Bronchial epithelial cell (primary cell): ENCODE results near the gene TIPIN. TPM values are rescaled to one million over a fixed set of nuclear protein-coding genes. Genes with fewer than 3 reads are reported as not detected.
A peak's percentile ranks its signal among the peaks of the same experiment; 100 is the strongest.

Experiments
- DNase-seq: peaks from one replicate; pipeline ENCODE4 v3.0.0-alpha.2; 2010; ENCODE audit warnings: low read depth
- FAIRE-seq: peaks from 2 replicates; lab custom pipeline; 2011; peaks lifted over from hg19 to GRCh38; lab: Jason Lieb, UNC
- H3K27me3 ChIP-seq: 2 replicates; pipeline ENCODE4 v1.5.1; 2011; ENCODE audit warnings: low read length; ENCODE audit not compliant: control insufficient read depth, insufficient read depth
- H3K36me3 ChIP-seq: 2 replicates; pipeline ENCODE4 v1.5.1; 2011; ENCODE audit warnings: low read length; ENCODE audit not compliant: control insufficient read depth, insufficient read depth
- H3K4me3 ChIP-seq: 2 replicates; pipeline ENCODE4 v1.5.1; 2011; ENCODE audit warnings: mild to moderate bottlenecking, low read depth, low read length, control low read depth
- total RNA-seq: library from RNA; depleted of rRNA; stranded (reverse); fragments of >200 nt; gene quantifications from 2 replicates; pipeline ENCODE4 v1.2.1, GENCODE V29; 2014
- TF ChIP-seq, protein P1 (sequence below): IDR thresholded peaks from 2 replicates; pipeline ENCODE4 v1.5.1; 2011; ENCODE audit warnings: mild to moderate bottlenecking, moderate library complexity, low read length, control low read depth, inconsistent platforms; ENCODE audit not compliant: insufficient read depth, severe bottlenecking

TIPIN gene
- total RNA-seq, 1 donor from 2014 or later = 10.5 TPM

DNA sequence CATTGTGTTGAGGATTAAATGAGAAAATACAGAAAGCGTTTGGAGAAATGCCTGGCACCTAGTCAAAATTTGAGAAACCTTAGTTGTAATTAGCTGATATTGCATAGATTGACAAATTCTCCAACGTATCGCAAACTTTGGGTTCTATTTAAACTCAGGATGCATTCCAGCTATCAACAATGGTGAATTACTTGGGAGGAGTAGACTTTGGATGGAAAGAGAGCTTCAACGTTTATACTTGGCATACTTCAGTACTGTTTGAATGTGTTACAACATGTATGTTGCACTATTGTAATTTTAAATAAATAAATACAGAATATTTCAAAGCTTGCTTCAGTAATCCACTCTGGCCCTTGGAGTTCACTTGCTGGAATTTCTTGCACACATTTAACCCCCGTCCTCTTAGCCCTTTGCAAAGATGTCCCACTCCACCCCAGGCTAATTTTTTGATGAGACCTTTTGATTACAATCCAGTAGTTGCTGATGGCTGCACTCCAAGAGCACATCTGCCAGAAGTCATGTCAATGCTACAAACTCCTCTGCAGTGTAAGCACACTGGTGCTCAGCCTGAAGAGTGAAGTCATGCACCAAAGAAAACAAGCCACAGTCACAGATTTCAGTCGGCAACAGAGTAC lies 67.8 kb downstream of the TIPIN start:
- TF ChIP-seq, protein P1, sequence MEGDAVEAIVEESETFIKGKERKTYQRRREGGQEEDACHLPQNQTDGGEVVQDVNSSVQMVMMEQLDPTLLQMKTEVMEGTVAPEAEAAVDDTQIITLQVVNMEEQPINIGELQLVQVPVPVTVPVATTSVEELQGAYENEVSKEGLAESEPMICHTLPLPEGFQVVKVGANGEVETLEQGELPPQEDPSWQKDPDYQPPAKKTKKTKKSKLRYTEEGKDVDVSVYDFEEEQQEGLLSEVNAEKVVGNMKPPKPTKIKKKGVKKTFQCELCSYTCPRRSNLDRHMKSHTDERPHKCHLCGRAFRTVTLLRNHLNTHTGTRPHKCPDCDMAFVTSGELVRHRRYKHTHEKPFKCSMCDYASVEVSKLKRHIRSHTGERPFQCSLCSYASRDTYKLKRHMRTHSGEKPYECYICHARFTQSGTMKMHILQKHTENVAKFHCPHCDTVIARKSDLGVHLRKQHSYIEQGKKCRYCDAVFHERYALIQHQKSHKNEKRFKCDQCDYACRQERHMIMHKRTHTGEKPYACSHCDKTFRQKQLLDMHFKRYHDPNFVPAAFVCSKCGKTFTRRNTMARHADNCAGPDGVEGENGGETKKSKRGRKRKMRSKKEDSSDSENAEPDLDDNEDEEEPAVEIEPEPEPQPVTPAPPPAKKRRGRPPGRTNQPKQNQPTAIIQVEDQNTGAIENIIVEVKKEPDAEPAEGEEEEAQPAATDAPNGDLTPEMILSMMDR = no peak
- Histone ChIP-seq H3K4me3 (no peak overlapping the region), H3K36me3 (no peaks in the 10 kb centered on the region), H3K27me3 (no peaks in the 10 kb centered on the region)
- FAIRE-seq = no peak
- no peak for DNase-seq

DNA sequence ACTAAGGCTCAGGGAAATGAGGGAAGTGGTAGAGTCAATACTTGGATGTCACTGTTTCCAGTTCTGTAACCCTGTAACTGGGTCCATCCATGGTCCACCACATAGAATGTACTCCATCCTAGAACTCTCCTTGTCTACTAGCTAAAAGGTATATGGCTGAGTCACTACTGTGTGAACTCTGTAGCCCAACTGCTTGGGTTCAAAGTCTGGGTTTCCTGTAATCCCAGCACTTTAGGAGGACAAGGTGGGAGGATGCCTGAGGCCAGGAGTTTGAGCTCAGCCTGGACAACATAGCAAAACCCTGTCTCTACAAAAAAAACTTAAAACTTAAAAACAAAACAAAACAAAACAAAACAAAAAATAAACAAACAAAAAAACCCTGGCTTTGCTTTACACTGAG lies 68.4 kb downstream of the TIPIN start:
- TF ChIP-seq, protein P1 = no peak
- no peak for FAIRE-seq

DNA sequence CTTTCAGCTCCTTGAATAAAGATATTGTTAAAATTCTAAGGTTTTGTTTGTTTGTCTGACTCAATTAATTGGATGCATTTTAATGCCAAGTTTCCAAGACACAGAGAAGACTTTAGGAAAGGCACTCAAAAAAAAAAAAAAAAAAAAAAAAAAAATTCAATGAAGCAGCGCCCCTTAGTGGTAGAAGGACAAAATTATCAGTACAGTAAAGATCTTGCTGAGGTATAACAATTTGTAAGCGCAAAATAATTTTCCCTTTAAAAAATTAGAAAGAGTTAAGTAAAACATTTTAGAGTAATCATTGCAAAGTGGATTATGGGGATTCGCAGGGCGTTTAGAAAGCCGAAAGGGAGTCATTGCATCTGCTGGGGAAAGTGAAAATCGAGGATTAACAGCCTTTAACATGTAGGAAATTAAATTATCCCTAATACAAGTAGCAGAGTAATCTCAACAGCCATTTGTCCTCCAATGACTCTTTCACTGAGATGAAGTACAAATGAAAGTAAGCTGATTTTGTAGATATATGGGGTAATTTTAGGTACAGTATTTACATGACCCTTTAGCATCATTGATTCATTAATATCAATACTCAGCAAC lies 68.9 kb downstream of the TIPIN start:
- FAIRE-seq = no peak
- no peak overlapping the region for H3K4me3 ChIP-seq
- H3K27me3 ChIP-seq = no peaks in the 10 kb centered on the region
- no peaks in the 10 kb centered on the region for H3K36me3 ChIP-seq
- TF ChIP-seq, protein P1 = peak; percentile 43
- peak; percentile 17 for DNase-seq

More for the DNA sequence above, 68.4 kb downstream of the TIPIN start:
- Histone ChIP-seq H3K27me3 (no peaks in the 10 kb centered on the region), H3K4me3 (no peak overlapping the region), H3K36me3 (no peaks in the 10 kb centered on the region)
- DNase-seq = no peak

Other genes starting within 250 kb of the TIPIN start
- not detected in 2 replicates for gene MEGF11, start 102.9 kb downstream of the TIPIN start, total RNA-seq
- 11.8 and 19.2 TPM in 2 replicates for gene DIS3L, start 63.1 kb downstream of the TIPIN start, total RNA-seq
- 57.7 and 70.0 TPM in 2 replicates for gene MAP2K1, start 30.2 kb upstream of the TIPIN start, total RNA-seq
- 43.3 and 43.7 TPM in 2 replicates for gene SNAPC5, start 141.1 kb upstream of the TIPIN start, total RNA-seq
- 2,077 and 4,509 TPM in 2 replicates for gene RPL4, start 148.2 kb upstream of the TIPIN start, total RNA-seq
- gene ZWILCH, start 148.6 kb upstream of the TIPIN start, total RNA-seq = 6.1 and 8.2 TPM in 2 replicates
- gene LCTL, start 209.3 kb upstream of the TIPIN start, total RNA-seq = 0.26 TPM in 1 of 2 replicates, not detected in the other